ENCODE measurements around the gene DNMT3A. TPM values are rescaled to one million over a fixed set of nuclear protein-coding genes. Genes with fewer than 3 reads are reported as not detected.

The DNMT3A gene
- total RNA-seq, 1 experiment from 2014 or later: 215 TPM

DNA sequence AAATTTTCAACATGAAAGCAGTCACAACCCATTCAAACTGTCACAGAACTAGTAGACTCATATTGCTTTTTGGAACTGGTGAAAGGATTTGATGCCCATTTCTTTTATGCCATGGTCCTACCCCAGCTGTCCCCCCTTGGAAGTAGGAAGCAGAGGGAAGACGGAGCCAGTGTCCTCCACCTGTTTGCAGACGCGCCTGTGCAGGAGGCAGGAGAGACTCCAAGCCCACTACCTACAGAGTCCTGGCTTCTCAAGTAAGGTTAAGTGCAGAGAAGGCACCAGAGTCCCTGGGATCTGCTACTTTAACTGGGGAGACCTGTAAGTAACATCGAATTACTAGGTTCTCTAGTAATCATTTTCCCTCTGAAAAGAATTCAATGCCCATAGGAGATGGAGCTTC is 32.7 kb upstream of the DNMT3A start:
- H2BK15ac ChIP-seq (ENCODE audit: low read depth, low read length): no peak overlapping the region
- Mint-ChIP-seq H3K4me1 (peaks cover 28 to 42% of the 10 kb centered on the region in 2 experiments), H3K4me3 (no peak overlapping the region), H3K27me3 (ENCODE audit: low read depth) (peaks cover 46% of the 10 kb centered on the region), H3K36me3 (ENCODE audit: insufficient read depth in 1 of 3, low read depth in 3 of 3) (peaks cover 6 to 8% (median 7%) of the 10 kb centered on the region in 3 experiments; a peak in 6 of 7 replicates), H3K27ac (no peak overlapping the region), H3K9me3 (peaks cover 6 to 8% of the 10 kb centered on the region in 2 experiments; a peak in 4 of 5 replicates)
- no peaks in the 10 kb centered on the region for H3K9me3 ChIP-seq (ENCODE audit: control insufficient read depth, low read depth, low read length)
- TF ChIP-seq, protein P1, sequence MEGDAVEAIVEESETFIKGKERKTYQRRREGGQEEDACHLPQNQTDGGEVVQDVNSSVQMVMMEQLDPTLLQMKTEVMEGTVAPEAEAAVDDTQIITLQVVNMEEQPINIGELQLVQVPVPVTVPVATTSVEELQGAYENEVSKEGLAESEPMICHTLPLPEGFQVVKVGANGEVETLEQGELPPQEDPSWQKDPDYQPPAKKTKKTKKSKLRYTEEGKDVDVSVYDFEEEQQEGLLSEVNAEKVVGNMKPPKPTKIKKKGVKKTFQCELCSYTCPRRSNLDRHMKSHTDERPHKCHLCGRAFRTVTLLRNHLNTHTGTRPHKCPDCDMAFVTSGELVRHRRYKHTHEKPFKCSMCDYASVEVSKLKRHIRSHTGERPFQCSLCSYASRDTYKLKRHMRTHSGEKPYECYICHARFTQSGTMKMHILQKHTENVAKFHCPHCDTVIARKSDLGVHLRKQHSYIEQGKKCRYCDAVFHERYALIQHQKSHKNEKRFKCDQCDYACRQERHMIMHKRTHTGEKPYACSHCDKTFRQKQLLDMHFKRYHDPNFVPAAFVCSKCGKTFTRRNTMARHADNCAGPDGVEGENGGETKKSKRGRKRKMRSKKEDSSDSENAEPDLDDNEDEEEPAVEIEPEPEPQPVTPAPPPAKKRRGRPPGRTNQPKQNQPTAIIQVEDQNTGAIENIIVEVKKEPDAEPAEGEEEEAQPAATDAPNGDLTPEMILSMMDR (conservative IDR thresholded peaks at IDR 0.05): no peak
- H2BK20ac ChIP-seq (ENCODE audit: low read depth, low read length, poor library complexity, severe bottlenecking): no peak overlapping the region
- no peak overlapping the region for H2BK5ac ChIP-seq (ENCODE audit: insufficient read length, low read length)
- no peak for DNase-seq
- no peak overlapping the region for H3K27ac ChIP-seq (ENCODE audit: insufficient read length, low read depth, low read length)
- WGBS (ENCODE audit: extremely low coverage, insufficient read length, low lambda C conversion rate): no CpG with 5 or more reads among the region's 4 CpGs
- H3K56ac ChIP-seq (ENCODE audit: insufficient read length, low read depth, low read length): no peak overlapping the region
- no peaks in the 10 kb centered on the region for H3K4me1 ChIP-seq (ENCODE audit: insufficient read depth, low read length)
- H2BK12ac ChIP-seq (ENCODE audit: insufficient read length, low read depth, low read length): no peak overlapping the region
- no peak overlapping the region for H4K91ac ChIP-seq (ENCODE audit: insufficient read length, low read depth, low read length)
- H3K4ac ChIP-seq (ENCODE audit: low read depth, low read length): no peak overlapping the region
- no peak overlapping the region for H3K14ac ChIP-seq (ENCODE audit: insufficient read depth, low read length)
- no peaks in the 10 kb centered on the region for H3K23me2 ChIP-seq (ENCODE audit: insufficient read length, low read depth, low read length, poor library complexity, severe bottlenecking)
- H4K5ac ChIP-seq (ENCODE audit: insufficient read length, low read depth, low read length): no peak overlapping the region
- no peak overlapping the region for H3K9ac ChIP-seq (ENCODE audit: extremely low read depth, insufficient read length, low read length)
- H3K79me1 ChIP-seq (ENCODE audit: insufficient read depth, low read depth, low read length, poor library complexity, severe bottlenecking): no peaks in the 10 kb centered on the region
- H3K18ac ChIP-seq (ENCODE audit: insufficient read length, low read depth, low read length): no peak overlapping the region
- H4K20me1 ChIP-seq (ENCODE audit: control insufficient read depth, insufficient read depth, insufficient read length): no peaks in the 10 kb centered on the region
- no peak overlapping the region for H3T11ph ChIP-seq (ENCODE audit: low read length)
- H2BK120ac ChIP-seq (ENCODE audit: low read depth, low read length, poor library complexity, severe bottlenecking): no peak overlapping the region
- no peak overlapping the region for H3K23ac ChIP-seq (ENCODE audit: insufficient read length, low read depth, low read length)
- H2AFZ ChIP-seq (ENCODE audit: low read length): no peak overlapping the region
- no peak overlapping the region for H3K4me2 ChIP-seq (ENCODE audit: insufficient read depth, insufficient read length, low read length)
- H3K27me3 ChIP-seq (ENCODE audit: insufficient read depth, low read length): no peaks in the 10 kb centered on the region; the same call in 1 of the 2 replicates
- no peak overlapping the region for H2AK5ac ChIP-seq (ENCODE audit: insufficient read length, low read length)
- no peaks in the 10 kb centered on the region for H3K79me2 ChIP-seq (ENCODE audit: insufficient read depth, low read length)
- no peak overlapping the region for H4K8ac ChIP-seq (replicated peaks; ENCODE audit: insufficient read length, low read depth, low read length)

All from H9 (cell line).